Stimulated activated CD8-positive, alpha-beta memory T cell treated with anti-CD3 and anti-CD28 coated beads, Interleukin-15, amount 100 ng/mL, for 4 hours (primary cell): ENCODE results near the gene PACSIN1.
"Not testable (repeated sequence)": the region's sequence is repeated elsewhere in the genome, so short reads cannot be mapped to it uniquely, and the experiment has no call there.

Experiments
- DNase-seq, 2 donors: peaks; one replicate each; pipeline ENCODE4 v3.0.0-alpha.2; 2020; ENCODE audit warnings: low read depth in 2 of 2

Gene PACSIN1

DNA sequence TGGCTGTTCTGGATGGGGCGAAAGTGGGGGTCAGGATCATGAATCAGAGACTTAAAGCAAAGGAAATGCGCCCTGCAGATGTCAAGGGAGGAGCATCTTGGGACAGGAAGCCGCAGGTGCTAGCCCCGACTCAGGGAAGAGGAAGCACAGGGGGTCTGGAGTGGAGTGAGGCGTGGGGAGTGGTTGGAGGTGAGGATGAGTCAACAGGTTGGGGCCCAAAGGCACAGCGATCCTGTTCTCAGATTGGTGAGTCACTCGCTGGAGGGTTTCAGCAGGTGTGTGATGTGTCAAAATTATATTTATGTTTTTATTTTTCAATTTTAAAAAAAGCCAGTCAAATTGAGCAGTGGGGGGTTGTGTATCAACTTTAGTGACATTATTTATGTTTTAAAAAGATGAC lies 19.0 kb downstream of the PACSIN1 start:
- DNase-seq: peak; percentile 43 to 59

DNA sequence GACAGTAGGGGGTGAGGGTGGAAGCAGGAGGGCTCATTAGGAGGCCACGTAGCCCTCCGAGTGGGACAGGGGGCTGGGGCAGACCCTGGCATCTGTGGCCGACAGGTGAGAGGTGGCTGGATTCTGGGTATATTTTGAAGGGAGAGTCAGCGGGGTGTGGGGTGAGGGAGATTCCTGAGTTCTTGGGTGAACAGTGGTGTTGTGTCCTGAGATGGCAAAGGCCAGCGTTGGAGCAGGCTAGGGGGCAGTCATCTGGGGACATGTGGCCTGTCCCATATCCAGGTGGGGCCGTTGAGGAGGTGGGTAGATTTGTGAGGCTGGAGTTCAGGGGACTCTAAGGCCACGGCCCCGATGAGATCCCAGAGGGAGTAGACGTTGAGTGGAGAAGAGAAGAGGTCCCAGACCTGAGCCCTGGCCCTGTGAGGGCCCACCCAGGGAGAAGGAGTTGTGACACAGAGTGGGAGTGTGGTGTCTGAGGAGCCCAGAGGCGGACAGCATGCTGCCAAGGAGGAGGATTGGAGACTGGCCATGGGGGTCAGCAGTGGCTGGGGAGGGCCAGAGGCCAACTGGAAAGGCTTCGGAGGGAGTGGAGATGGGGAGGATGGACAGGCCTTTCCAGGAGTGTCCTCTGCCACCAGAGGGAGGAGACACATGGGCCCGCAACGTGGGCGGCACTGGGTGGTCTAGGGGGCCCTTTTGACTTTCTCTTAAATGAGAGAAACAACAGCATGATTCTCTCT lies 19.6 kb downstream of the PACSIN1 start:
- no peak for DNase-seq

DNA sequence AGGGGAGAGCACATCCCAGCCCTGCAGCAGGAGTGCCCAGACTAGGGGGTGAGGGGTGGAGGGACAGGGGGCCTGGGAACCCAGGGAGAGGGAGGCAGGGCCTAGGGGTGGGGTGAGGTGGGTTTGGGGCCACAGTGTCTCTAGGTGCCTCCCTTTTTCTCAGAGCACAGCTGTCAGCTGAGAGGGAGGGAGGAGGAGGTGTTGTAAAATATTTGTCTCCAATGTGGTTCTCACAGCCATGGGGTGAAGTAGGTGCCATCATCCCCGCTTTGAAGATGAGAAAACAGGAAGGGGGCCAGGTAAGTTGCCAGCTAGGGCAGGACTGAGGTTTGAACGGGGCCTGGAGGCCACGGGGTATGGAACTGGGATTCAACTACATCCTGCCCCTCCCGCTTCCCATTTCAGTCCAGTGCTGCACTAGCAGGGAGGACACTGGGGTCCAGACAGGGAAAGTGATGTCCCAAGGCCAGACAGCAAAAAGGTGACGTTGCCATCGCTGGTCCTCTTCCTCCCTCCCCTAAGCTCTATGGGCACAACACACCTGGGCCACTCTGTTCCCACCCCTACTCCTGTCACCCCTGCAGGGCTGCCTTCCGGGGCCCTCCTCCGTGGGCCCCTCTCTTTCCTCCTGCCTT lies 20.3 kb downstream of the PACSIN1 start:
- DNase-seq: no peak

DNA sequence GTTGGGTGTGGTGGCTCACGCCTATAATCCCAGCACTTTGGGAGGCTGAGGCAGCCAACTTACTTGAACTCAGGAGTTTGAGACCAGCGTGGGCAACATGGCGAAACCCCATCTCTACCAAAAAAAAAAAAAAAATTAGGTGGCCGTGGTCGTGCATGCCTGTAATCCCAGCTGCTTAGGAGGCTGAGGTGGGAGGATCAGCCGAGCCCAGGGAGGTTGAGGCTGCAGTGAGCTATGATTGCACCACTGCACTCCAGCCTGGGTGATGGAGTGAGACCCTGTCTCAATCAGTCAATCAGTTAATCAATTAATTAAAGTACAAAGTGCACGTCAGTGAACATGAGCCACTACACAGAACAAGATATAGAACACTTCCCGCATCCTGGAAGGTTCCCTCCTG lies 21.0 kb downstream of the PACSIN1 start:
- DNase-seq: not testable (repeated sequence)

DNA sequence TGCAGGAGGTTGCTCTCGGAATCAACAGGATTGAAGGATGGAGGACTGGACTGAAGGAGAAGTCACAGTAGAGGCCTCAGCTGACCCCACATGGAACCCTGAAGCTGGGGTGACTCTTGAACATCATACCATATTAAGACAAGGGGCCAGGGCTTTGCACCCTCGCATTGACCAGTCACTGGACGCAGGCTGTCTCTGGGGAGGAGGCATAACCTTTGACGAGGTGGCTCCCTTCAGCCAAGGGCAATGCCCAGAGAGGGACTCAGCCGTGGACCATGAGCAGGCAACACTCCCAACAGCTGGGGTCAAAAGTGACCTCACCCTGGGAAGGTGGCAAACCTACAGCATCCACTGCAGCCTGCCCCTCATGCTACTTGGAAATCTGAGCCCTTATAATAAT lies 21.7 kb downstream of the PACSIN1 start:
- DNase-seq: no peak

DNA sequence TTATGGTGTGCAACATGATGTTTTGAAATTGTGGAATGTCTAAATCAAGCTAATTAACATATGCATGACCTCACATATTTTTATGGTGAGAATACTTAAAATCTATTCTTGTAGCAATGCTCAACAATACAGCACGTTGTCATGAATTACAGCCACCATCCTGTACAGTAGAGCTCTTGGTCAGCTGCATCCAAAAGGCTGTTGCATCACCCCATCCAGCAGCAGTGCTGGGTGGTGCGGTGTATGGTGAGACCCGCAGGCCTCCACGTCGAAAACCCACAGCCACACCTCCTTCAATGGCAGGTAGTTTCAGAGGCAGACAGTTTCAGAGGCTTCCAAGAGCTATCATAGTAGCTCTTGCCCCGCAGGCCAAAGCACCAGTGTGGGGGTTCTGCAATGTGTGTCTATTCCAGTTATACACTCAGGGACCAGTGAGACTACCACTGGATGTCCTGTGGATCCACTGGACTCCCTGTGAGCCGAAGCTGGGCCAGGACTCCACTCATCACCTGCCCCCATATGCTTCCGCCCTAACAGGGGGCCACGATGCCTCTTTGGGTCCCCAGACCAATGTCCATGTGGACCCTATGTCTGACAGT lies 23.4 kb downstream of the PACSIN1 start:
- no peak for DNase-seq

DNA sequence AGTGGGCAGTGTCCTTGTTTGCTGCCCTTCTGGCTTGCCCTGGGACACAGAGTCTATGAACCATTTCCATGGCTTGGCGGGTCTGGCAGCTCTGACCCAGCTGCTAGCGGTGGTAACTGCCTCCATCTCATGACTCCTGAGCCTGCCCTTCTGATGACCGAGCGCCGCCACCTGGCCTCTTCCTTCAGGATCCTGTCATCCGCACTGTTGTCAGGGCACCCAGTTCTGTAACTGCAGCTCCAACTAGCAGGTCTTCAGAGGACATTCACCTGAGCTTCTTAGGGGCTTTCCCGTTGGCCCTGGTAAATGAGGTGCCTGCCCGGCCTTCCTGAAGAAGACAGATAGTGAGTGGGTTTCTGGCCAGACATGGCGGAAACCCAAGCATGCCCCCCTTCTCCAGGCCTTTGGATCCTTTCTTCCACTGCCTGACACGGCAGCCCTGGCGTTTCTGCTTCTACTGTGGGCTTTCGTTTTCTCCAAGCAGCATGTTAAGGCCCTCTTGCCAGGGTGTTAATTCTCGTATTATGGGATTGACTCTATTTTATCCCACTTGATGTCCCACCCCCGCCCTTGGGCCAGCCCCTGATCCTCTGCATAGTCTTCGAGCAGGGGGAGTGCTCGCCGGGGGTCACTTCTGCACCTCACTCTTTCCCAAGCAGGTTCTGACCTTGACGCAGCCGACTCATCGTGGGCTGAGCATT lies 24.7 kb downstream of the PACSIN1 start:
- DNase-seq: no peak

DNA sequence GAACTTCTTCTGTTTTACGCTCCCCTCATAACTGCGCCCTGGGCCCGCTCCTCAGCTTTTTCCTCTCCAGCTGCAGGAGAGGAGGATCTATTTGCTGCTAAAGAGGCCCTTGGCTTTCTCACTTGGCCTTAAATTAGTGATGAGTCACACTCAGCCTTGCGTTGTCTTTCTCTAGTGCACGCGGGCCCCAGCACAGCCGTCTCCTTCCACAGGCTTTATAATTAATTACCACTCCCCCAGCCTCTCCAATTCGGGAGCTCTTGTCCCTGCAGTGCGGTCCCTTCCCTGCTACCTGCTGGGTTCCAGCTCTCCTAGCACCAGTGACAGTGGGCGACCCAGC lies 25.2 kb downstream of the PACSIN1 start:
- DNase-seq: no peak

DNA sequence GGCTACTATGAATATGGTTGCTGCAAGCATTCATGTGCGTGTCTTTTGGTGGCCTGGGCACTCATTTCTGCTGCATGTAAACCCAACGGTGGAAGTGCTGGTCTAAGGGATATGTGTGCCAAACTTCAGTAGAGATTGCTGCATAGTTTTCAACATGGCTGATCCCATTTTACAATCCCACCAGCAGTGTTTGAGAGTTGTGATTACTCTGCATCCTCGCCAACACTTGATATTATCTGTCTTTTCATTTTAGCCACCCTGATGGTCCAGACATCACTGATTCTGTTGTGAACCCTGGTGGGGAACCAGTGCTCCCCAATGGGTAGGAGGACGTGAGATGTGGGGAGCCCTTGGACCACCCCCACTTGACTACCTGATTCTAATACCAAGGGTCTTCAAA lies 27.5 kb downstream of the PACSIN1 start:
- DNase-seq: no peak

DNA sequence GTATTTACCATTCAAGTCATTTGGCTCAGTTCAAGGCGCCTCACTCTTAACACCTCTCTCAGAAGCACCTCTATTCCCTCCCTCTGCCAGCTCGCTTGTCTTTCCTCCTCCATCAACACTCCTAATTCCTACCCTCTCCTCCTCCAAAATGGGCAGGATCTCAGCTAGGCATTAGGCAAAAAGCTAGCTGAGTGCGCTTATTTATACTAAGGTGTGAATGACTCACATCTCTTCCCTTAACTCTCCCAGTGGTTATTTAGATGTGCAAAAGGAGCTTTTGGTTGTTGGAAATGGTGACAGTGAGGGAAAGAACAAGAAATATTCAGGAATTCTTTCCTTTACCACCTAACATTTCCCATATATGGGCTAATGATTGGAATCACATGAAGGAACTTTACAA lies 29.1 kb downstream of the PACSIN1 start:
- no peak for DNase-seq

DNA sequence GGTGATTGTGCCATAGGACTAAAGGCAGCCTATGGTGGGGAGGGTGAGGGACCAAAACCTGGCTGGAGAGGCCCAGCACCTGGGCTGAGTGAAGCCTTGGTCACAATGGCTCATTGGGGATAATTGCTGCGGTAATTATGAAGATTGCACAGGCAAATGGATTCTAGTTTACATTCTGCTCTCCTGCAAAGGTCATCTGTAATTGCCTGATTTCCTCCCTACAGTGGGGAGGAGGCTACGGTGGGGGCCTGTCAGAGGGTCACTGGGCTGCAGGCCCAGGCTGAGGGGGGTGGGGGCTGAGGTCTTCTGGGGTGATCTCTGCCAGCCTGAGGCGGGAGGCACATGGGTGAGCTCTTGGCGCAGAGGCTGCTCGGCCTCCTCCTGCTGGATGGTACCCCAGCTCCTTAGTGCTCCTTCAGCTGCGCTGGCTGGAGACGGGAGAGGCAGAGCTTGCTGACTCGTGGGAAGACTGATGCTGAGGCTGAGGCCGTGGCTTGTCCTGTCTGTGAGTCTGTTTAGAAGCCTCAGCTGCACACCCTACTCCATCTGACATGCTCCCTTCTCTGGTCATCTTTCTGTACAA lies 30.3 kb downstream of the PACSIN1 start:
- no peak for DNase-seq

DNA sequence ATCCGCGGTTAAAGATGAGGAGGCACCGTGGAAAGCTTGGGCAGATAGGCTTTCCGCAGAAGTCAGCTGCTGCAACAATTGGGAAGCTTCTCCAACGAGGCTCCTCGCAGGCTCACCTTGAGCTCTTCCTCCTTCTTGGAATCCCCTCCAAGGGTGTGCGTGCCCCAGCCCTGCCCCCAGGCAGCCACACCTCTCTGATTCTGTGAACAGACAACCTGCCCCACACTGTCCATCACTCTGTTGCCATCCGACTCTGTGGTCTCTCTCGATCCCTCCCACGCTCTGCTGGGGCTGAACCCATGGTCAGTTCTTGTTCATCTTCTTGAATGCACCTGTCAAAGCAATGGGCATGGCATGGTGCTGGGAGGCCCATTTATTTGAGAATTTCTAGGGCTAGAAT lies 31.5 kb downstream of the PACSIN1 start:
- no peak for DNase-seq

DNA sequence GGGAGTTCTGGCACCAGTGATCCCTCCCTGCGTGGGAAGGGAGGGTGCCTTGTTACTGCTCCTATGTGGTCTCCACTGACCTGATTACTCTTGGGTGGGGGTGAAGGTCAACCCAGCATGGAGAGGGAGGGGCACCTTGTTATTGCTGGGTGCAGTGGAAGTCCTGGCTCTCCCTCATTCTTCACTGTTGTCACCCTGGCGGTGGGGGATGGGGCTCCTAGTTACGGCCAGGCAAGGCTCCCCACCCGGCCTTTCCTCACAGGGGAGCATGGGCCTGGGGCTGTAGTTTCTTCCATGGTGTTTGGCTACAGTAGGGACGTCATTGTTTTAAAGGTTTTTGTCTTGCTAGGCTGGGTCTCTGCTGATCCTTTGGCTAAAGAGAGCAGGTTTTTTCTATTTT lies 40.8 kb downstream of the PACSIN1 start:
- DNase-seq: no peak

DNA sequence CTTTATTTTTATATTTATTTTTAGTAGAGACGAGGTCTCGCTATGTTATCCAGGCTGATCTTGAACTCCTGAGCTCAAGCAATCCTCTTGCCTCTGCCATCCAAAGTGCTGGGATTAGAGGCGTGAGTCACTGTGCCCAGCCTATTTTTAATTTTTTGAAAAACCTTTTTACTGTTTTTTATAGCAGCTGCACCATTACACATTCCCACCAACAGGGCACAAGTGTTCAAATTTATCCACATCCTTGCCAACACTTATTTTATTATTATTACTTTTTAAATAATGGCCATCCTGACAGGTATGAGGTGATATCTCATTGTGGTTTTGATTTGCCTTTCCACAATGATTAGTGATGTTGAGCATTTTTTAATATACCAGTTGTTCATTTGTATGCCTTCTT lies 42.5 kb downstream of the PACSIN1 start:
- DNase-seq: no peak

DNA sequence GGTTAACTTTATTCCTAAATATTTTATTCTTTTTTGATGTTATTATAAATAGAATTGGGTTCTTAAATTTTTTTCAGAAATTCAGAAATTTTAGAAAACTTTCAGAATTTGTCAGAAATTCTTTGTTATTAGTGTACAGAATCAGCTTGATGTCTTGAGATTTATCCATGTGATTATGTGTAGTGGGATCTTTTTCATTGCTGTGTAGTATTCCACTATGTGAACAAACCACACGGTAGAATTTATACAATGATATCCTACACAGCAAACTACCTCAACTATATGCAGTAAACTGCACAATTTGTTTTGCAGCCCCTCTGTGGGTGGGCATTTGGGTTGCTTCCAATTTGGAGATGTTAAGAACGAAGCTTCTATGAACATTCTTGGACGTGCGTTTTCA lies 43.9 kb downstream of the PACSIN1 start:
- DNase-seq: no peak

DNA sequence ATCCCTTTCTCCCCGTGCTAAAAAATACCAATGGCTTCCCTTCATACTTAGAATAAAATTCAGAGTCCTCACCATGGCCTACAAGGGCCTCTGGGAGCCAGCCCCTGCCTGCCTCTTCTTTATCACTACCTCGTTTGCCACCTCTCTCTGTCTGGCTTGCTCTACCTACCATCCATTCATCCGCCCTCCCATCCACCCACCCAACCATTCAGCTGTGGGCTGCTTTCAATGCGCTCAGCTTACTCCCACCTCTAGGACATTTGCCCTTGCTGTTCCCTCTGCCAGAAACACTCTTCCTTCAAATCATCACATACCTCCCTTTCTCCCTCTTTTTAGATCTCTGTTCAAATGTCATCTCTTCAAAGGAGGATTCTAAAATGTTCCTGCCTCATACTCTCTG lies 44.4 kb downstream of the PACSIN1 start:
- DNase-seq: no peak

DNA sequence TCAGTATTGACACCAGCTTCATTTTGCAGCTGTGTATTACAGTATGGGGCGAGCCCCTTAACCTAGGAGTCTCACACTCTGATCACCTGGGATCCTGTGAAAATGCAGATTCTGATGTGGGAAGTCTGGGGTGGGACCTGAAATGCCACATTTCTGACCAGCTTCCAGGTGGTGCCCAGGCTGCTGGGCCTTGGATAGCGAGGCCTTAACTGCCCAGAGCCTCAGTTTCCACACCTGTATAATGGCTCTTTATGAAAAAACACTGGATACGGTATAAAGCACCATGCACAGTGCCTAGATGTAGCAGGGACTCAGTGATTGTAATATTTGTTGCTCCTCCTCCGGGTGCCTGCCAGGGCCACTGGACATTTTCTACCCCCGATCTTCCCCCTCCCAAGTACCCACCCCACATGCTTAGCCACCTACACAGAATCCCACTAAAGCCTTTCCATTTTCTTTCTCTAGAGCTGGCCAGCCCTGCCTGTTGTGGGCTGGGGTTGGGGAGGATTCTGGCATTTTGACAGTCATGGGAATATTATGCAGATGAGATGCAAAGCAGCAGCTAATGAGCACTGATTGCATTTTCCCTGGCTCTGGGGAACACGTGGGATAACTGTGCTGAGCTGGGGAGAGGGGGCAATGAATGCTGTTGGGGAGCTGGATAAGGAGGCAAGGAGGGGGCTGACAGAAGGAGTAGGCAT lies 45.5 kb downstream of the PACSIN1 start:
- no peak for DNase-seq

DNA sequence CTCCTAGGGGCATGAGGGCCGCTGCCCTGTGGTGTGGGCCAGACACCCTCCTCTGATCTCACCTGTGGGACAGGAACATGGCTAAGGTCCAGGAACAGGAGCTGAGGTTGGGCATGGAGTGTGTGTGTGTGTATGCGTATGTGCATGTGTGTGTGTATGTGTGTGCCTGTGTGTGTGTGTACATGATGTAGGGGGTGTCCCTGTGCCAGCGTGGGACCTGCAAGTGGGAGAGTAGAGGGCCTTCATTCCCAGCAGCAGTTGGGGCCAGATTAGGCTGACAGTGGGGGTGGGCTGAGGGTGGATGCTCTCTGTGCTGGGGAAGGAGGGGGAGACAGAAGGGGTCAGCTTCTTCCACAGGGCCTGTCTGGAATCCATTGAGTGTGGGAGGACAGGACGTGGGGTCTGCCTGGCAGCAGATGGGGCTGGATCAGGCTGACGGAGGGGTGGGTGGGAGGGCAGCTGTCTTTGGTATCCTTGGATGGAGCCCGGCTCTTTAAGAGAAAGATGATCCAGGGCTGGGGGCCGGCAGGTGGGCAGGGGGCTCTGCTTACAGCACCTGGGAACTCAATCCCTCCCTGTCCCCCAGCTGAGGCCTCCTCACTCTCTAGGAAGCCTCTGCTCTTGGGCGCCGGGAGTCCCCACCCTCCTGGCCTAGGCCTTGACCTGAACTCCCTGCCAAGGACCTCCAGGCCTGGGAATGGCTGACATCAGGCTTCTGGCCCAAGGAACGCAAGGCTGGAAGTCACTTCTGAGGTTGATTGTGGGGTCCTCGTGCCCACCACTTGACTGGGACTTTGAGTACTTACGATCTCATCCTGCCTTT lies 46.2 kb downstream of the PACSIN1 start:
- DNase-seq: no peak

DNA sequence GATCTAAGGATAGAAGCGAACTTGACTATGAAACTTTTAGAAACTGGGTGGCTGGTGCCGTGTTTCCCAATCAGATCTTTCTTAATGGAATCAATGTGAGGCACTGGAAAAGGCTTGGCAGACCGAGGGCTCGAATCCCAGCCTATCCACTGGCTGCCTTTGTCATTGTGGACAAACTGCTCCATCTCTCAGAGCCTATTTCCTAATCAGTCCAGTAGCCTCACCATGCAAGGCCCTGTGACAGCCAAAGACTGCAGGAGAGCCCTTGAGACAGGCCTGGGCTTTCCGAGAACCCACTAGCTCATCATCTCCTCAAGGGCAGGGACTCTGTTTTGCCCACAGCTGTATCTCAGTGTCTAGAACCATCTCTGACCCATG lies 46.9 kb downstream of the PACSIN1 start:
- DNase-seq: no peak

DNA sequence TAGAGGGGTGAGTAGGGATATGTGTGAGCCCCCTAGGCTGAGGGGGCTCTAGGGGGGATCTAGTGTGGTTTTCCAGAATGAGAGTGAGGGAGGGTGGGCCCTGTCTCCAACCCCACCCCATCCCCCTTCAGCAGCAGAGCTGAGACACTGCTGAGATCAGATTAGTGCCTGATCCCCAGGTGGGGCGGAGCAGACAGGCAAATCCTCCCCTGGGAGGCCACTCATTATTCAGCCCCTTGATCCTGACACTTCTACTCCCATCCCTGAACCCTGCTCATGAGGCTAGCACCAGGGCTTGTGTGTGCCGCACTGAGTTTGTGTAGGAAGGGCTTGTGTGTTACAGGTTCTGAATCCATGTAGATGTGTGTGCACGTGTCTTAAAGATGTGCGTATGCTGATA lies 47.8 kb downstream of the PACSIN1 start:
- DNase-seq: no peak

DNA sequence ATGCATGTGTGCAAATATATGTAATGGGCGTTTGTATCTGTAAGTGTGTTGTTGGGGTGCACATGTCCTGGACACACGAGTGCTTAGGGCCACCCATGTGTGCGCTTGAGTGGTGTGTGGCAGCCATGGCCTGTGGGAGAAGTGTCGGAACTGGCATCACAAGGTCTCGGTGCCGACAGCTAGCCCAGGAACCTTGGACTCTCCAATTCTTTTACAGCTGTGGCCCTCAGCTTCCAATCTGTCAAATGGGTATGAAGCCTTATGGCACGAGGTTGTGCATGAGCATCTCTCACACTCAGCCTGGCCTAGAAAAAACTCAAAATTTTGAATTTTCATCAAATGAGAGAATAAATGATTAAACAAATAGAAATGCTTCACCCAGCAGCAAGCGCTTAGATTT lies 48.2 kb downstream of the PACSIN1 start:
- DNase-seq: no peak
